ENCODE data around the gene POU6F2. TPM values are rescaled to one million over a fixed set of nuclear protein-coding genes. Genes with fewer than 3 reads are reported as not detected.

Gene POU6F2
- total and polyA plus RNA-seq, 9 of the 15 experiments (the other 6 are each of a cell fraction or from before 2014, with no cell fraction given) = 0.29 to 1.5 (median 0.96) TPM

DNA sequence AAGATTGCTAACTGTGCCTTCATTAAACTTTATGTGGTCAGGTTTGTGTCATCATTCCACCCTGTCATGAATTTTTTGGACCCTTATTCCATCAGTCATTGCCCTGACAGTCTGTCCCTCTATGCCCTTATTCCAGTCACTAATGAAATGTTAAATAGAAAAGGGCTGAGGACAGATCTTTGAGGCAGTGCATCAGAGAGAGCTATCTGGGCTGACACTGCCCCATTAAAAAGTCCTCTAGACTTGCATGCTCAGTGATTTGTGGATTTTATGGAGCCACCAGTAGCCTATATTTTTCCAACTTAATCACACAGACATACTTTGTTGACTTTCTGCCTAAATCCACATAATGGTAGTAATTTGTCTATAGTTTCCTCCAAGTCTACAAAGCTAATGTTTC, 323.8 kb downstream of the POU6F2 start:
- no peak for DNase-seq (ENCODE audit: extremely low read depth in 1 of 4, low spot score in 3 of 4)
- FAIRE-seq = no peak
- no peaks in the 10 kb centered on the region for H3K9me1 ChIP-seq (ENCODE audit: control insufficient read depth, insufficient read depth, low read length)
- peaks cover 0 to 4% of the 10 kb centered on the region in 2 experiments; a peak in 2 of 5 replicates for H3K27me3 ChIP-seq (ENCODE audit: control insufficient read depth in 2 of 2, insufficient read depth in 2 of 2, low read length in 2 of 2)
- intact Hi-C loops (cut with micrococcal nuclease) = no loop called here
- BruUV-seq (replicated peaks) = no TSS peak
- no peaks in the 10 kb centered on the region for H3K79me2 ChIP-seq (ENCODE audit: control insufficient read depth, insufficient read depth, low read length)
- no peak overlapping the region for H2AFZ ChIP-seq (ENCODE audit: low read depth, low read length)
- no peaks in the 10 kb centered on the region for H3K4me1 ChIP-seq (replicated peaks in 1 of 2; ENCODE audit: control insufficient read depth in 2 of 2, insufficient read depth in 2 of 2, low read length in 2 of 2)
- H4K20me1 ChIP-seq (replicated peaks; ENCODE audit: control insufficient read depth, insufficient read depth, low read length) = no peaks in the 10 kb centered on the region
- ATAC-seq = no peak
- ChIA-PET POLR2A (no interaction called here), CTCF (ENCODE audit: low intra/inter-chr PET ratio) (no interaction called here)
- no peak overlapping the region for H3K4me2 ChIP-seq (ENCODE audit: insufficient read depth, low read length)
- H3K36me3 ChIP-seq (ENCODE audit: control insufficient read depth, insufficient read depth, low read length) = no peaks in the 10 kb centered on the region
- H3K4me3 ChIP-seq = no peak overlapping the region
- in situ Hi-C loops (cut with MboI) = no loop called here
- H3K9me3 ChIP-seq (replicated peaks; ENCODE audit: control insufficient read depth, insufficient read depth, low read depth, low read length) = no peaks in the 10 kb centered on the region
- no peak overlapping the region for H3K27ac ChIP-seq (ENCODE audit: extremely low read depth, low read depth, low read length)
- H3K9ac ChIP-seq (ENCODE audit: insufficient read depth in 1 of 2, low read depth in 2 of 2, low read length in 2 of 2) = no peak overlapping the region
- TF ChIP-seq, protein P1, sequence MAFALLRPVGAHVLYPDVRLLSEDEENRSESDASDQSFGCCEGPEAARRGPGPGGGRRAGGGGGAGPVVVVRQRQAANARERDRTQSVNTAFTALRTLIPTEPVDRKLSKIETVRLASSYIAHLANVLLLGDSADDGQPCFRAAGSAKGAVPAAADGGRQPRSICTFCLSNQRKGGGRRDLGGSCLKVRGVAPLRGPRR (CRISPR knock-in tag; IDR thresholded peaks at IDR 0.05) = no peak
- TF ChIP-seq ZNF79 (CRISPR knock-in tag; IDR thresholded peaks at IDR 0.05; ENCODE audit: low read depth) (no peak), POLR2B (IDR thresholded peaks at IDR 0.05; ENCODE audit: low read depth, partially characterized antibody) (no peak), ZNF212 (CRISPR knock-in tag; IDR thresholded peaks at IDR 0.05) (no peak), ARID1B (IDR thresholded peaks at IDR 0.05) (no peak), TAF1 (IDR thresholded peaks at IDR 0.05; ENCODE audit: control insufficient read depth, extremely low read depth, insufficient read depth, low read length, severe bottlenecking) (no peak), ETV6 (IDR thresholded peaks at IDR 0.05; ENCODE audit: borderline replicate concordance in 1 of 2, low read depth in 2 of 2, low read length in 1 of 2) (no peak), ETV6 (CRISPR knock-in tag; IDR thresholded peaks at IDR 0.05; ENCODE audit: borderline replicate concordance) (no peak), TBP (optimal IDR thresholded peaks at IDR 0.05; ENCODE audit: low read depth, low read length) (no peak)
- TF ChIP-seq, protein P2, sequence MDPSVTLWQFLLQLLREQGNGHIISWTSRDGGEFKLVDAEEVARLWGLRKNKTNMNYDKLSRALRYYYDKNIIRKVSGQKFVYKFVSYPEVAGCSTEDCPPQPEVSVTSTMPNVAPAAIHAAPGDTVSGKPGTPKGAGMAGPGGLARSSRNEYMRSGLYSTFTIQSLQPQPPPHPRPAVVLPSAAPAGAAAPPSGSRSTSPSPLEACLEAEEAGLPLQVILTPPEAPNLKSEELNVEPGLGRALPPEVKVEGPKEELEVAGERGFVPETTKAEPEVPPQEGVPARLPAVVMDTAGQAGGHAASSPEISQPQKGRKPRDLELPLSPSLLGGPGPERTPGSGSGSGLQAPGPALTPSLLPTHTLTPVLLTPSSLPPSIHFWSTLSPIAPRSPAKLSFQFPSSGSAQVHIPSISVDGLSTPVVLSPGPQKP (CRISPR knock-in tag; IDR thresholded peaks at IDR 0.05) = no peak
- TF ChIP-seq, protein P3, sequence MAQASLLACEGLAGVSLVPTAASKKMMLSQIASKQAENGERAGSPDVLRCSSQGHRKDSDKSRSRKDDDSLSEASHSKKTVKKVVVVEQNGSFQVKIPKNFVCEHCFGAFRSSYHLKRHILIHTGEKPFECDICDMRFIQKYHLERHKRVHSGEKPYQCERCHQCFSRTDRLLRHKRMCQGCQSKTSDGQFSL (CRISPR knock-in tag; IDR thresholded peaks at IDR 0.05) = no peak
- TF ChIP-seq, protein P3 (tag; IDR thresholded peaks at IDR 0.05) = no peak
- TF ChIP-seq, protein P4, sequence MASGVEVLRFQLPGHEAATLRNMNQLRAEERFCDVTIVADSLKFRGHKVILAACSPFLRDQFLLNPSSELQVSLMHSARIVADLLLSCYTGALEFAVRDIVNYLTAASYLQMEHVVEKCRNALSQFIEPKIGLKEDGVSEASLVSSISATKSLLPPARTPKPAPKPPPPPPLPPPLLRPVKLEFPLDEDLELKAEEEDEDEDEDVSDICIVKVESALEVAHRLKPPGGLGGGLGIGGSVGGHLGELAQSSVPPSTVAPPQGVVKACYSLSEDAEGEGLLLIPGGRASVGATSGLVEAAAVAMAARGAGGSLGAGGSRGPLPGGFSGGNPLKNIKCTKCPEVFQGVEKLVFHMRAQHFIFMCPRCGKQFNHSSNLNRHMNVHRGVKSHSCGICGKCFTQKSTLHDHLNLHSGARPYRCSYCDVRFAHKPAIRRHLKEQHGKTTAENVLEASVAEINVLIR (CRISPR knock-in tag; IDR thresholded peaks at IDR 0.05) = no peak
- TF ChIP-seq, protein P5, sequence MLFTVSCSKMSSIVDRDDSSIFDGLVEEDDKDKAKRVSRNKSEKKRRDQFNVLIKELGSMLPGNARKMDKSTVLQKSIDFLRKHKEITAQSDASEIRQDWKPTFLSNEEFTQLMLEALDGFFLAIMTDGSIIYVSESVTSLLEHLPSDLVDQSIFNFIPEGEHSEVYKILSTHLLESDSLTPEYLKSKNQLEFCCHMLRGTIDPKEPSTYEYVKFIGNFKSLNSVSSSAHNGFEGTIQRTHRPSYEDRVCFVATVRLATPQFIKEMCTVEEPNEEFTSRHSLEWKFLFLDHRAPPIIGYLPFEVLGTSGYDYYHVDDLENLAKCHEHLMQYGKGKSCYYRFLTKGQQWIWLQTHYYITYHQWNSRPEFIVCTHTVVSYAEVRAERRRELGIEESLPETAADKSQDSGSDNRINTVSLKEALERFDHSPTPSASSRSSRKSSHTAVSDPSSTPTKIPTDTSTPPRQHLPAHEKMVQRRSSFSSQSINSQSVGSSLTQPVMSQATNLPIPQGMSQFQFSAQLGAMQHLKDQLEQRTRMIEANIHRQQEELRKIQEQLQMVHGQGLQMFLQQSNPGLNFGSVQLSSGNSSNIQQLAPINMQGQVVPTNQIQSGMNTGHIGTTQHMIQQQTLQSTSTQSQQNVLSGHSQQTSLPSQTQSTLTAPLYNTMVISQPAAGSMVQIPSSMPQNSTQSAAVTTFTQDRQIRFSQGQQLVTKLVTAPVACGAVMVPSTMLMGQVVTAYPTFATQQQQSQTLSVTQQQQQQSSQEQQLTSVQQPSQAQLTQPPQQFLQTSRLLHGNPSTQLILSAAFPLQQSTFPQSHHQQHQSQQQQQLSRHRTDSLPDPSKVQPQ (CRISPR knock-in tag; IDR thresholded peaks at IDR 0.05; ENCODE audit: borderline replicate concordance) = no peak
